Body of pancreas (tissue), 4 donors: ENCODE data around the gene CAV1.

Experiments
- CTCF ChIP-seq, 7 experiments: fragments of 450-650 bp in 4 of 7; fragments of 200-600 bp in 3 of 7; sonication (generic) in 3 of 7; IDR thresholded peaks; one replicate each; pipeline ENCODE4 v1.5.1; 2016 to 2019; ENCODE audit warnings: antibody characterized with exemption in 7 of 7
- POLR2A ChIP-seq, 3 donors: fragments of 450-650 bp; IDR thresholded peaks; one replicate each; pipeline ENCODE4 v1.6.1; 2016; ENCODE audit warnings: antibody characterized with exemption in 3 of 3, mild to moderate bottlenecking in 2 of 3

- TF ChIP-seq POLR2A (IDR thresholded peaks at IDR 0.05) (no peak), CTCF (IDR thresholded peaks at IDR 0.05) (no peak)
Observed at GRCh38 chr7:116585392-116585791, 60.6 kb downstream of the CAV1 start.
